ENCODE results near the gene PTH1R.

The PTH1R gene

DNA sequence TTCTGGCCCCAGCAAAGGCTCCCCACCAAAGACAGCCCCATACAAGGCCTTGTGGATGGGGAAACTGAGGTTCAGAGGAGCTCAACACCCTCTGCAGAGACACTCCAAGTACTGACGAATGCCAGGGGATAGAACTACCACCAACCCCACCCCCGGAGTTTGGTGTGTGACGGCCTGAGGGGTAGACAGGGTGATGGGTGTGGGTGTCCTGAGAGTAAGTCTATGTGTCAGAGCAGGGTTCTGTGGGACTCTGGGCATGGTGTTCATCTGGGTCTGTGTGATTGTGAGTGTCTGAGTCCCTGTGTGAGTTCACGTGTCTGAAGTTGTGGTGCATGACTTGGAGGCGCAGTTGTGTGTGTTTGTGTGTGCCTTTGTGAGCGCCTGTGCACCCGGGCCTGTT, 7.4 kb downstream of the PTH1R start:
- no peak overlapping the region for H3K4me3 ChIP-seq (ENCODE audit: low read depth, low read length)
- no peak for DNase-seq (ENCODE audit: low read depth)
- TF ChIP-seq, protein P1, sequence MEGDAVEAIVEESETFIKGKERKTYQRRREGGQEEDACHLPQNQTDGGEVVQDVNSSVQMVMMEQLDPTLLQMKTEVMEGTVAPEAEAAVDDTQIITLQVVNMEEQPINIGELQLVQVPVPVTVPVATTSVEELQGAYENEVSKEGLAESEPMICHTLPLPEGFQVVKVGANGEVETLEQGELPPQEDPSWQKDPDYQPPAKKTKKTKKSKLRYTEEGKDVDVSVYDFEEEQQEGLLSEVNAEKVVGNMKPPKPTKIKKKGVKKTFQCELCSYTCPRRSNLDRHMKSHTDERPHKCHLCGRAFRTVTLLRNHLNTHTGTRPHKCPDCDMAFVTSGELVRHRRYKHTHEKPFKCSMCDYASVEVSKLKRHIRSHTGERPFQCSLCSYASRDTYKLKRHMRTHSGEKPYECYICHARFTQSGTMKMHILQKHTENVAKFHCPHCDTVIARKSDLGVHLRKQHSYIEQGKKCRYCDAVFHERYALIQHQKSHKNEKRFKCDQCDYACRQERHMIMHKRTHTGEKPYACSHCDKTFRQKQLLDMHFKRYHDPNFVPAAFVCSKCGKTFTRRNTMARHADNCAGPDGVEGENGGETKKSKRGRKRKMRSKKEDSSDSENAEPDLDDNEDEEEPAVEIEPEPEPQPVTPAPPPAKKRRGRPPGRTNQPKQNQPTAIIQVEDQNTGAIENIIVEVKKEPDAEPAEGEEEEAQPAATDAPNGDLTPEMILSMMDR (IDR thresholded peaks at IDR 0.05; ENCODE audit: low read depth, low read length) = no peak
- TF ChIP-seq, protein P2, sequence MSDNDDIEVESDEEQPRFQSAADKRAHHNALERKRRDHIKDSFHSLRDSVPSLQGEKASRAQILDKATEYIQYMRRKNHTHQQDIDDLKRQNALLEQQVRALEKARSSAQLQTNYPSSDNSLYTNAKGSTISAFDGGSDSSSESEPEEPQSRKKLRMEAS (IDR thresholded peaks at IDR 0.05; ENCODE audit: low read depth, low read length) = no peak
- TF ChIP-seq POLR2A (IDR thresholded peaks at IDR 0.05; ENCODE audit: extremely low read depth, insufficient read length) (no peak), MYC (IDR thresholded peaks at IDR 0.05; ENCODE audit: low read depth, low read length) (no peak)

DNA sequence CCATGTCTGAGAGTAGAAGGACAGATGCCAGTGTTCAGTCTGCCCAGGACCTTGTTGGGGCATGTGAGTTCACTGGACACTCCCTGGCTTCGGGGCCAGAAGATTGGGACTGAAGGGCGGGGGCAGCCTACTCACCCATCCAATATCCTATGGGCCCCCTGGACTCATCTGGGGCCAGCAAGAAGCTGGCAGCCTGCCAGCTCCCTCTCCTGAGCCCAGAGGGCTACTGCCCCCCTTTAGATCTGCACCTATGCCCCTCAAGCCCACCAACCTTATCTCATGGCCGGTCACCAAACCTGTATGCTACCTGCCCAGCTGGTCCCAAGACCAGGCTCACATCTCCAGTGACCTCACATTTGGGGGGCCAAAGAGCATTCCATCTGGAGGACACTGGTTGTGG, 8.1 kb downstream of the PTH1R start:
- TF ChIP-seq POLR2A (IDR thresholded peaks at IDR 0.05; ENCODE audit: extremely low read depth, insufficient read length) = no peak
- TF ChIP-seq, protein P2 (IDR thresholded peaks at IDR 0.05; ENCODE audit: low read depth, low read length) = no peak
- TF ChIP-seq, protein P1 (IDR thresholded peaks at IDR 0.05; ENCODE audit: low read depth, low read length) = no peak
- no peak overlapping the region for H3K4me3 ChIP-seq (ENCODE audit: low read depth, low read length)
- DNase-seq (ENCODE audit: low read depth) = no peak

DNA sequence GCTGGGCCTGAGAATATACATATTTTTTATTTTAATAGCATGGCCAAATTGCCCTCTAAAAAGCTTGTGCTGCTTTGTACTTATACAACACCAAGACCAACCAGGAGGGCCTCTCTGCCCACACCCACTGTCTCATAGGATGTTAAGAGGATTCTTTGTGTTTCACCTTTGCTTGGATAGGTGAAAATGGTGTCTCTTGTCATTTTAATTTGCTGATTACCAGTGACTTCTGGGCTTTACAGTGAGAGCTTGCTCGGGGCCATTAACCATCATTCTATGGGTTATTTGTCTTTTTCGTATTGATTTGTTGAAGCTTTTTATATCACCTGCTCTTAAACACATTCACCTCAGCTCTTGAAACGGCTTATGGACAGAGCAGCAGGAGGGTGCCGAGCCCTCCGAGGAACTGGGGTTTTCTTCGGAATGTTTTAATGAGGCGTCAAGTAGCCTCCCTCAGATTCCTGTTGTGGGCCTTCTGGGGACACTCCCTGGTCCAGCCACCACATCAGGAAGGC, 10.5 kb downstream of the PTH1R start:
- no peak overlapping the region for H3K4me3 ChIP-seq (ENCODE audit: low read depth, low read length)
- no peak for DNase-seq (ENCODE audit: low read depth)
- no peak for TF ChIP-seq POLR2A (IDR thresholded peaks at IDR 0.05; ENCODE audit: extremely low read depth, insufficient read length)
- TF ChIP-seq, protein P1 (IDR thresholded peaks at IDR 0.05; ENCODE audit: low read depth, low read length) = no peak

DNA sequence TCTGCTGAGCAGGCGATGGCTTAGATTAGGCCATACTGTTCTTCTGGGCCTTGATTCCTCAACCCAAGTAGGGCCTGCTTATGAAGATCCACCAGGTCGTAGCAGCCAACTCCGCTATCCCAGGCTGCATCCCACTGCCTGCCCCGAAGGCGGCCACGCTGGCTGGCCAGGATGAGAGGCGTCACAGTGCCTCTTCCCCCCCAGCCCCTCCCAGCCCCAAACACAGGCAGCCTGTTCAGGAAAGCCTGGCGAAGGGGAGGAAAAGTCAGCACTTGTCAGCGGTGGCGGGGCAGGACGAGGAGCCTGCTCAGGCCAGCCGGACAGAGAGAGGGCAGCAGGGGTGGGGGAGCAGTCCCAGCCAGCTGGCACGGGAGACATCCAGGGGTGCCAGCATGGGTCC, 11.2 kb downstream of the PTH1R start:
- no peak overlapping the region for H3K4me3 ChIP-seq (ENCODE audit: low read depth, low read length)
- DNase-seq (ENCODE audit: low read depth) = no peak
- TF ChIP-seq, protein P1 (IDR thresholded peaks at IDR 0.05; ENCODE audit: low read depth, low read length) = no peak
- TF ChIP-seq MYC (IDR thresholded peaks at IDR 0.05; ENCODE audit: low read depth, low read length) (no peak), POLR2A (IDR thresholded peaks at IDR 0.05; ENCODE audit: extremely low read depth, insufficient read length) (no peak)
- TF ChIP-seq, protein P2 (IDR thresholded peaks at IDR 0.05; ENCODE audit: low read depth, low read length) = no peak

DNA sequence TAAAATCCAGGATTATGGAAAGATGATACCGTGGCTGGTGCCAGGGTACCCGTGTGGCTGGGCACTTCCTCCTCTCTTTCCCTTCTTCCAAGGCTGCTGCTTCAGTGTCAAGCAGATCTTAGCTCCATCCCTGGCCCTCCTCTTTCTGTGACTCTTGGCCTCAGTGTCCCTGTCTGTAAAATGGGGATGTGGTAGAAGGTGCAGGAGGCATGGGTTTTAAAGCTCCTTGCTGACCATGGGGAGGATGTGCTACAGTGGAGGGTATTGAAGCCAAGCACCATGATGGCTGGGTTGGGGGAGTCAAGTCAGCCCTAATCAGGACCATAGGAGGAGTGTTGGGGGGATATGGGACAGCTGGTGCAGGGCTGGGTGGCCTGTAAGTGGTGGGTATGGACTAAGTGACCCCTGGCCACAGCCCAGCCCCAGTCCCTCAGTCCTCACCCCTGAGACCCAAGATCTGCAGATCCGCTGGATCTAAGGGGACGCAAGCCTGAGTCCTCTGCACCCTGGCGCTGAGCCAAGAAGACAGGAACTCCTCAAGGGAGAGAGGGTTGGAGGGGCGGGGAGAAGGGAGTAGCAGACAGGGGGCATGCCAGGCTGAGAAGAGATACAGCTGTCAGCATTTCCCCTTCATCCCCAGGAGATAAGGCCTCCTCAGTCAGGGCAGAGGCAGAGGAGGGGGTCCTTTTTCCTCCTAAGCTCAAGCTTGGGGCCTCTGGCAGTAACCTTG, 12.0 kb downstream of the PTH1R start:
- TF ChIP-seq POLR2A (IDR thresholded peaks at IDR 0.05; ENCODE audit: extremely low read depth, insufficient read length) (no peak), MYC (IDR thresholded peaks at IDR 0.05; ENCODE audit: low read depth, low read length) (no peak)
- TF ChIP-seq, protein P2 (IDR thresholded peaks at IDR 0.05; ENCODE audit: low read depth, low read length) = no peak
- TF ChIP-seq, protein P1 (IDR thresholded peaks at IDR 0.05; ENCODE audit: low read depth, low read length) = no peak
- no peak overlapping the region for H3K4me3 ChIP-seq (ENCODE audit: low read depth, low read length)
- DNase-seq (ENCODE audit: low read depth) = peak; percentile 25

All from NB4 (cell line).